HuH-7 (cell line): ENCODE measurements around the gene AMIGO2.

Source experiments
- DNase-seq: peaks from one replicate; pipeline ENCODE4 v3.0.0; 2011; ENCODE audit warnings: low spot score

AMIGO2 gene

DNA sequence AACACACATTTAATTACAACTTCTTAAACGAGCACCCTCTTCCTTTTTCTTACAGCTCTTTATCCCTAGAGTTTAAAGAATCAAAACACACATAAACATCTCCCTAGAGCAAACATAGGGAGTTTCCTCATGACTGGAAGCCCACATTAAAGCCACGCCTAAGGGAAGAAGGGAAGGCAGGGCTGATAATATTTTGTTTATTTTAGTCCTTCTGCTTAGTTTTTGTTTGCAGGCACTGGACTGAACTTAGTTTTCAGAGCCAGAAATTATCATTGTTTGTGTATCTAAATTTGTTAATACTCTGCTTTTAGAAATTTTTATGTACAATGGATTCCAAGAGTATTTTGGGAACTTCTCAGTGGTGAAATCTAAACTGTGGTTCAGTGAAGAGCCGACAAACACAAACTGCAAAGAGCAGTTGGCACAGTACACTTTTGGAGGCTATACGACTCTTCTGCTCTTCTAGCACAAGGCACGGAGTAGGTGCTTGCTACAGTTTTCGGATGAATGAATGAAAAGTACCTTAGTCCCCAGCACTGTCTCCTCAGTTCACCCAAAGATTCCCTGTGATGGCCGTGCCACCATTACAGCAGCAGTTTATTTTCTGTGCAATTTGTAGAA is 17.6 kb upstream of the AMIGO2 start:
- DNase-seq, result no peak

DNA sequence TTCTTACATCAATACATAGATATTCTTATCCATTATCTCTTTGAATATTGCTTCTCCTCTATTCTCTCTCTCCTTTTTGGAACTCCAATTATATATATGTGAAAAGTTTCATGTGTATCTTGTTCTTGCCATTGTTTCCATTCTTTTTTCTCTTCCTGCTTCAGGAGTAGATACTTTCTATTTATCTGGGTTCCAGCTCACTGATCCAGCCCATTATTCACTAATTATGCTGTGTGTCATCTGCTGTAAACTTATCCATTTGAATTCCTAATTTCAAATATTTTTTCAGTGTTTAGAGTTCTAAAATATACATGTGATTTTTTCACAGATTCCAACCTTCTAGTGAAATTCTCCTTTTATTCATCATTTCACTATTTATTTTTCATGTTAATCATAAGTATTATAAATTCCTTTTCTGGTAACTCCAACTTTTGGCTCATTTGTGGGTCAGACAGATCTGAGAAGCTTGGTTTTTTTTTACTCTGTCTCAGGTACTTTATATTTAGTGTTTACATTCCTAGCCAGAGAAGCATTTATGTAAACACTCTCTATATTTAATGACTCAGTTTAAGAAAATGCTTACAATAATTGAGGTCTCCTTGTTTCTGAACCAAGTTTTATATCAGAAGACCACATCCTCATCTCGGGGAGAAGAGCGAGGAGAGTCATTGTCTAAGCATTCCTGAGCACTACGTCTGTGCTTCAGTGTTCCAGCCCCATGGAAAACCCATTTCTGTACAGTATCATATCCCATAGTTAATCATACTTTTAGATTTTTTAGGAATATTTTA is 15.9 kb upstream of the AMIGO2 start:
- DNase-seq, result no peak

DNA sequence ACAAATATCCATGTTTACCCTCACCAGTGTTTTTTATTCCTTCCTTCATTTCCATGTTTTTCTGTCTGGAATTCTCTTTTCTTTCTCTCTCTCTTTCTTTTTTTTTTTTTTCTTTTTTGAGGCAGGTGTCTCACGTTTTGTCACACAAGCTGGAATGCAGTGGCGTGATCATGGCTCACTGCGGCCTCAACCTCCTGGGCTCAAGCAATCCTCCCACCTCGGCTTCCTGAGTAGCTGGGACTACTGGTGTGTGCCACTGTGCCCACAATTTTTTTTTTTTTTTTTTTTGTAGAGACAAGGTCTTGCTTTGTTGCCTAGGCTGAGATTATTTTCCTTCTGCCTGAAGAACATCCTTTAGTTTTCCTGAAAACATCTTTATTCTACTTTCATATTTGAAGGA is 15.0 kb upstream of the AMIGO2 start:
- no peak for DNase-seq

DNA sequence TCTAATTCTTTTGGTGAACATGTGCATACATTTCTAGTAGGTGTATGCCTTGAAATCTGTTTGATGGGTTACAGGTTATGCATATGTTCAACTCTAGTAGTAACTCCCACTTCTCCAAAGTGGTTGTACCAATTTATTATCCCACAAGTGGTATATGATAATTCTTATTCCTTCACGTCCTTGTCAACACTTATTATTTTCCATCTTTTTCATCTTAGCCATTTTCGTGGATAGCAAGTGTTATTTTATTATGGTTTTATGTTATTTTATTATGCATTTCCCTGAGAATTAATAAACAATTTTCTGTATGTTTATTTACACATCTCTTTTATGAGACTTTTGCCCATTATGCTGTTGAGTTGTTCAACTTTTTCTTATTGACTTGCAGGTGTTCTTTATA is 11.2 kb upstream of the AMIGO2 start:
- DNase-seq, result no peak

DNA sequence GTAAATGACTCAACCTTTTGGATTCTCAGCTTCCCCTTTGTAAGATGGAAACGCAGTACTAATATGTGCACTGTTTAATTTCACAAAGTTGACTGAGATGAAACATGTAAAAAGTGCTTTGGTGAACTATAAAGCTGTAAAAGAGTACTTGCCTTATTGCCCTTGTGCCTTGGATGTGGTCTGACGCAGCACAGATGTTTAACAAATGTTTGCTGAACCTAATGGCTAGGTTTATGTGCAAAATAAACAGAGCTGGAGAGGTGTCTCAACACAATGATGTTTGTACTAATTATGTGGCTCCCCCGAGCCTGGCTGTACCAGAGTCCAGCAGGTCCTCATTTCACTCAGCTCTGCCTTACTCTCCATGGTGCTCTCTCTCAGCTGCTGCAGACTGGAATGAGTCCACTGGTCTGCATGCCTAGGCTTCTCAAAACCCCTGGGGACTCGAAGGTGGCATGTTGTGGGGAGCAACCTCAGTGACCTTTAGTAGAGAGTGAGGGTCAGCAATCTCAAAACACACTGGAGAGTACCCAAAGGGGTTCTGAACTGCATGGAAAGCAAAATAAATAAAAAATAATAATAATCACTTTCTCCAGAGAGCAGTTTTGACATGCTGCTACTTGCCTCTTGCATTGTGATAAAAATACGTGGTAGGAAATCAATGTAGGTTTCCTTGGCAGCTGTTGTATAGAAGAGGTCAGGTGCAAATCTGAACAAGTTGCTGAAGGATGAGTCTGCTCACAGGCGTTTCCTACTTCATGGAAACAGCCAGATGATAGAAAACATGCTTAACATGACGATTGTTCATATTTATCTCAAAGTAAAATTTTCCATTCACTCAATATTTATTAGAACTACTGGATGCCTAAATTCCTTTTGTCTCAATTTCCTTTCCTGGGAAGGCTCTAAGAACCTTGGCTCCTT is 8.5 kb upstream of the AMIGO2 start:
- DNase-seq, result peak; percentile 79

DNA sequence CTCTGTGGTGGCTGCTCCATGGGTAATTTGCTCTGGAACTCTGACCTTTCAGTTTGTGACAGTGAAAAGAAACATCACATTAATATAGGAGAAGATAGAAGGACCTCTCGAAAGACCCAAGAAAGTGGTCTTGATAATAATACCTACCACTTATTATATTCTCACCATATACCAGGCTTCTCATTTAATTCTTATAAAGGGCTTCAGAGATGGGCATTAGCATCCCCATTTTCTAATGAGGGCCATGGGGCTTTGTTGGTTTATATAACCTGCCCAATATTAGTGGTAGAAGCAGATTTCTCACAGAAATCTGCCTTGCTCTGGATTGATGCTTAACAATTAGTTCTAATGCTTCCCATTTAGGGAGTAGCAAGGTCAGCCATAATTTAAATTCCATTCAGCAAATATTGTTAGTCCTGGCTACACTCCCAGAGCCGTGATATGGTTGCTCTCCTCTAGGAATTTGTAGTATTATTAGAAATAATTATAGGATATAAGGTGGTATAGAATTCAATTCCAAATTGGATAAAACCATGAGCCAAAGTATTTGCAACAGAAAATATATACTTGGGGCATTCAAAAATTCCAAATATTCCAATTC is 7.4 kb upstream of the AMIGO2 start:
- DNase-seq, result no peak

DNA sequence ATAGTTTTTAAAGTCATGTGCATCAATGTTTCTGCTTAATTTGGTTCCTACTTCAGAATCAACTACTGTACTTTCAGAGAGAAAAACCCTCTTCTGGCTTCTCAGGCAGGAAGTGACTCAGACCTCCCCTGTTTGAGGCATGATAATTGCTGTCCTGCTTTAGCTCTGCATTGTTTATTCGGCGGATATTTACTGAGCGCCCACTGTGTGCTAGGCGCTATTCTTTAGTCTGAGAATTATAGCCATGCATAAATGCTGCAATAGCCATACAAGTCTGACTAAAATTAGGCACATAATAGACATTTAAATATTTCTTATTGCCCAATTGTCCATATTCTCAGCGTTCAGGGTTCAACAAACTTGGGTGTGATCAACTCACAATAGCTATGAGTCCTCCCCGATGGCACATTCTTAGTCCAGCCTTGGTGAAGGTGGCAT is 6.1 kb upstream of the AMIGO2 start:
- DNase-seq, result no peak

DNA sequence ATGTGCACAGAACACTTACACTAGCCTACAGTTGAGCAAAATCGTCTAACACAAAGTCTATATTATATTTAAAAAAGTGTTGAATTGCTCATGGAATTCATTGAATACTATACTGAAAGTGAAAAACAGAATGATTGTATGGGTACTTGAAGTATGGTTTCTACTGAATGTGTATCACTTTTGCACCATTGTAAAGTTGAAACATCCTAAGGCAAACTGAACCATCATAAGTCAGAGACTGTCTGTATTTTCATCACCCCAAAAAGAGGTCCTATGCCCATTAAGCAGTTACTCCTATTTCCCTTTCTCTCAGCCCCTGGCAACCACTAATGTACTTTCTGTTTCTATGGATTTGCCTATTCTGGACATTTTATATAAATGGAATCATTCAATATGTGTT is 4.4 kb upstream of the AMIGO2 start:
- DNase-seq, result no peak

DNA sequence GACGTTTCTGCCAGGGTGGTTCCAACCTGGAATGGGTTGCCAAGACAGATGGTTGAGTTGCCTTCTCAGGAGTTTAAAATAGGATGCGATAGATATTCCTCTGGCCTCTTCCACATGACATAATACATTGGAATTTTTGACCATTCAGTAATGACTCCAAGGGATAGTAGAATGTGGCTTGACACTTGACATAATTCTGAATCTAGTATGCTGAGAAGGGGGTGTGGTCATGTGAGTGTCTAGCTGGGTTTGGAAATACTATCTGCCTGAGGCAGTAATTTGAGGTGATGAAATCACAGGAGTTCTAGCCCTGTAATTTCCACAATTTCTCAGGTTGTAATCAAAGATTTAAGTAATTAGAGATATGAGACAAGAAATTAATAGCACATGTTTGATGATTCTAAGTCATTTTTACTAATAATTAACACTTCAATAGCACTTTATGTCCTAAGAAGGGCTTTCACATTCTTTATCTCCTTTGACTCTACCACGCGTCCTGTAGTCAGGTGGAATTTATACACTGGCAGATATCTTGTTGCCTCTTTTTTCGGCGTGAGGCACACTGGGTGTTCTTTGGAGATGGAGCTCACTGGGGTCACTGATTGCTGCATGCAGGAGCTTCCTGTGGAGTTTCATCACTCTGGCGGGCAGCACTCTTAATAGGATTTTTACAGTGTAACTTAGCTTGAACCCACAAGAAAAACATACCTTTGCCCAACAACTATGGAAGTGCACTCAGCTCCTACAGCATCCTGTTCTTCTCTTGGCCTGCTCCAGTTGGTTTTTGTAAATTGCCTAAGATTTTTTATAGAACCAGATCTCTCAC is 3.2 kb upstream of the AMIGO2 start:
- DNase-seq, result peak; percentile 47

DNA sequence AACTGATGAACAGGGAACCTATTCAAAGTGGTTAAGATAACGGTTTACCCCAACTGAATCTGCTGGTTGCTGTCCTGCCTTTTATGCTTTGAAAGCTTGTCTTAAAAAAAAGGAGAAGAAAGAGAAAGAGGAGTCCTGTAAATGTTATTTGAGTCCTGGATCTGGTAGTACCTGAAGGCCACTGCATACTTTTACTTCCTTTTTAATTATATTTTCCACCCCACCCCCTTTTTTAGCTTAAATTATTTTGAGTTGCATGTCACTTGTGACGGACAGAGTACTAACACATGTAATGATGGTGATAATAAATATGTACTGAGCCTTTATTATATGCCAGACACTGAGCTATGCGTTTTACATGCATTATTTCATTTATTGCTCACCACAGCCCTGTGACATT is 2.5 kb upstream of the AMIGO2 start:
- no peak for DNase-seq

DNA sequence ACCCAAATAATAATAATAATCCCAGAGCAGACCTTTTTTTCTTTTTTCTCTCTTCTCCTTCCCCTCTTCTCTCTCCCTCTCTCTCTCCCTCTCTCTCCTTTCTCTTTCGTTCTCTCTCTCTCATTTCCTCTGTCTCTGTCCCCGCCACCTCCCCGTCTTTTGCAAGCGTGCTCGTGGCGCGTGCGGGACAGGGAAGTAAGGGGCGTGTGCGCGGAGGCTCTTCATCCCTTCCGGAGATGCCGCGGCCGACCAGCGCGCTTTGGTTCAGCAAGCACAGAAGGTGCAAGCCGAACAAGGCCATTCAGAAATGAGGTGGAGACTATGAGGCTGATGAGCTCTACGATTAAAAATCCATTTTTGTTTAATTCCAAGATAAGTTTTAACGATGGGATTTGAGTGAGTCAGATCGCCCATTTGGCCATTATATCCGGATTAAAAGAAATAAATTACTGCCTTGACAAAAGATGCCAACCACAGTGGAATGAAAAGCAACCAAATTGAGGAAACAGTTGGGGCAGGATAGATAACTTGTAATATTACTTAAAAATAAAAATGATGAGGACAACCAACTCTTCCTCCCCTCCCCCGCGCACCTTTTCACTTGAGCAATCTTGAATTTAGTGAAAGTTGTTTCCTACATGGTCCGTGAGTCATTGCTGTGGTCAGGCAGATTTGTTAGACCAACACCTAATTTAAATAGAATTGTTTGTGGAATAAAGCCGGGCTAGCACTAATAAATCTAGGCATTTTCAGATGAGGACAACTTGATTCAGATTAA is 1.2 kb upstream of the AMIGO2 start:
- DNase-seq, result peak; percentile 37

DNA sequence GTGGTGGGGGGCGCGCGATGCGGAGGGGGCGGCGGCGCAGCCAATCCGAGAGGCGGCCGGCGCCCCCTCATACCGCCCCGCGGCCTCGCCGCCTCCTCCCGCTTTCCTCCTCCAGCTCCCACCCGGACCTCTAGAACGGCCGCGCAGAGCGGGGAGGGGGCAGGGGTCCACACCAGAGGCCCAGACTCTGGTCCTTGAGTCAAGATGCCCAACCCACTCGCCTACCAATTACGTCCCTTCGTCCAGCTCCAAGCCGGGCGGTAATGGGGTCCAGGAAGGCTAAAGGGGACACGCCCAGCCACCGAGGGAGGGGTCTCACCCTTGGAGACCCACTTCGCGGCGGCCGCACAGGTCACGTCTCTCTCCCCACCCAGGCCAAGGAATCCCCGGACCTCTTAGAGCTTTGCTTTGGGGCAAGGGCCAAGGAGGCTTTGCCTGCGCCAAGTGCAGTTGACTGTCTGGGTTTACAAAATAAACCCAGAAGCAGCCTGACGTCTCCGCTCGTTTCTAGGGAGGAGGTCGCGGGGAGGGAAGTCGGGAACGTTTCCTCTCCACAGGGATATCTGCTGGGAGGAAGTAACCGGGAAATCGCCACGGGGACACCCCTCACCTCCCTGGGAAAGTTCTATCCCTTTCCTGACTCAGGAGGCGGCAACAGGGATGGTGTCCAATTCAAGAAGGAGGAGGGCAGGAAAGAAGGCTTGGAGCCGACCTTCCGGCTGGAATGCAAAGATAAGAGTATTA is 394 bp upstream of the AMIGO2 start:
- DNase-seq, result peak; percentile 52

DNA sequence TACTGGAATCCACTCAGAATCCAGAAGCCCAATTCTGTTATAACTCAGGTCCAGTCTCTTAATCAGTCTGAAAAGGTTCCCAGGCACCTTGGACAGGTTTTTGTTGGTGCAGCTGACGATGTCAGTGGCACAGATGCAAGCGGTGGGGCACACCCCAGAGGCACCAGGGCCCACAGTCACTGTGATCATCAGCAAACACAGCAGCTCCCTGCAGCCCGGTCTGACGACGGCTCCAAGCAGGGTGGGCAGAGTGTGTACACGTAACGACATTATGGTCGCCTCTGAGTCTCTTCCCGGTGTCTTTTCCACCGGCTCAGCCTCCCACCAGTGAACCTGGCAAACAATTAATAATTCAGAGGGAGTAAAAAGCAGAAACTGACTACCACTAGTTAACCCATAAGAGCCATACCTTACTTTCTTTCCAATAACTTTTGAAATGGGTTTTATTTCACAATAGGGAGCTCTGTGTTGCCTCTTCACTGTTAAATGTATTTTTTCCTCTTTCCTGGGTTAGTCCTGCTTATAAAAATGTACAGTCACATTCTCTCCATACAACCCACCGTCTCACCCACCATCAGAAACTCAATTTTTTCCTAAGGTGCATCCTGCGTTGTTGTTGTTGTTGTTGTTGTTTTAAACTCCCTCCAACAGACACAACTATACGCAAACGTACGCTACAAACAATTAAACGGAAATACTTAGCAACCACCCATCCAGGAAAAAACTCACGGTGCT is 859 bp downstream of the AMIGO2 start:
- peak; percentile 56 for DNase-seq

DNA sequence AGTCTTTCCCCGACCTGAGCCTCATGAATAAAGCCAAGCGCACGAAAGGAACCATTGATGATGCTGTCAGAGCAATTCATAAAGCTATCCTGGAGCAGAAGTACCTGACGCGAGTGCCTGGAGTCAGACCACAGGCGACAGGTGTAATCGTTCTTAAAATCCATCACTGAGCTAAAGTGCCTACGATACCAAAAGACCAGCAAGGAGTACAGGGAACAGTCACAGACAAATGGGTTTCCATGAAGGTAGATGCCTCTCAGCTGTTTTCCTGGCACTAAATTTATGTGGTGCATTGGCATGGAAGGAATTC is 1.7 kb downstream of the AMIGO2 start:
- no peak for DNase-seq

DNA sequence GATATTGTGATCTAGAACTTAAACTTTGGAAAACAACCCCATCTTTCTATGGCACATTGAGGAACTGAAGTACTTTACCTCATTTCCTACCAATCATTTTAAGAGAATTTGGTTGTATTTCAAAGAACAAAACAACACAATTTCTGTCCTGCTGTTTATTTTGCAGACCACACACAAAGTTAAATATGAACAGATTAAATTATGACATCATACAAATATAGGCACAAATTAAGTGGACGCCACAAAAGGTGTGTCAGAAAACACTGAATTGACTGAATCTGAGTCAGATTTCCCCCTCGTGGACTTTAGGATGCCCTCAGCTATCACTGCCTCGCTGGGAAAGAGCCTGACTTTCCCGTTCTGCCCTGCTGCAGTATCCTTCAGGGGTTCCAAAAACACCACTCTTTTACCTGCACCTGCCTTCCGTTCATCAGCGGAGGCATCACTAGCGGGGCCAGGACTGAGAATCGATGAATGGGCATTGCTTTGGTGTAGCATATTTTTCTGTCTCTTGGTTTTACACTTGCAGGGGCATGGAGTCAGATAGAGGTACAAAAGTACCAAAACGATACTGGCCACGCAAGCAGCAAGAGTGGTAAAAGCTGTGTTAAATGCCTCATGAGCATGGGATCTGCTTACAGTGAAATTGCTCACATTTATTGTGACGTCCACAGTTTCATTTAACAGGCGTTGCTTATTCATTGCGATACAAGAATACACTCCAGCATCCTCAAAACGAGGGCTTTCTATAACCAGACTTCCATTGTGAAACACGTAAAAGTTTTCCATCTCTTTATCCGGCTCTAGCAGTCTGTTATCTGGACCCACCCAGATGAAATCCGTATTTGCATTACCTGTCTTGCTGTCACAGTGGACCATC is 2.3 kb downstream of the AMIGO2 start:
- no peak for DNase-seq

DNA sequence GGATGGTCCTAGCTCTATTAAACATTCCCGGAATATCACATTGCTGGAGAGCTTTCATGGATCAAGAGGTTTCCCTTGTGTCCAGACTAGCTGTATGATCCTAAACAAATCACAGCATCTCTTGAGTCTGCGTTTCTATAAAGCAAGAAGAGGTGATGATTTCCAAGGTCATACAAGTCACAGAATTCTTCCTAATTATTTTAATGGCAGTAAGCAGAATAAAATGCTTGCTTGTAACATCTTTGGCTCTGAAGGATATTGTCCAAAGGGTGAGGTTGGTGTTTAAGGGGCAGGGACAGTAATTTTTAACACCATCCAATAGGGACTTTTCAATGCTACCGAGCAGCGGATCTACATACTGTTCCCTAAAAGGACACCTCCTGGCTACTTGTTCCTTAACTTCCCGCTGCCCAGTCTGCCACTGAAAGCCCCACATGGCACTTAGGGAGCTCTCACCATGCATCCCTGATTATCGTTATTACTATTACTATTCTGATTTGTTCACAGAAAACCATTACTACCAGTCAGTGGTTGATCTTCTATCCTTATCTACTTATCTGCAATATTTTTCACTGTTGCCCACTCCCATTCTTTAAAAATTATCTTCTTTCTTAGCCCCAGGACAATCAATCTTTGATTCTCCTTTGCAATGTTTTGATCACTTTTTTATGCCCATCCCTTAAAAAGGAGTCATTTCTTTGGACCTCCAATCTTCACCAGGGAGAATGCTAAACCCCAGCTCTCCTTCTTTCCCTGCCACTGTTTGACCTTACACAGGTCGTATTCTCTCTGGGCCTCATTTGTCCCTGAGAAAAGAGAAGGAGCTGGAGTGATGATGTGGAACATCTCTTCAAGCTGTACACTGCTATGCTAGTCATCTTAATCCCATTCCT is 4.3 kb downstream of the AMIGO2 start:
- no peak for DNase-seq

DNA sequence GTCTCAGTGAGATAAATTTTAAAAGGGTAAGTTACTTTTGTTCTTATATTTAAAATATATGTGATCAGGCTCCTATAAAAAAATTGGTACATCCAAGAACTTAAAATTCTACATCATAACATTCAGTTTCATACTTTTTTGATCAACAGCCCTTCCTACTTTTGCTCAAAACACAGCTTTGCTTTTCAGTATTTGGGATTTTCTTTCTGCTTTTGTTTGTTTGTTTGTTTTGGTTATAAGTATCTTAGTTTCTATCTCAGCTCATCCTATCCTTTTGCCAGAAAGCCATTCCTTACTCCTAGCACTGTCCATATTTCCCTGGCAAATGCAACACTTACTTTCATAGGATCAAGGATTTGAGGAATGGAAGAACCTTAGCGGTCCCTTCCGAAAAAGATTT is 5.0 kb downstream of the AMIGO2 start:
- DNase-seq, result no peak
